ENCODE data around the gene RGL1. TPM values are rescaled to one million over a fixed set of nuclear protein-coding genes. Genes with fewer than 3 reads are reported as not detected.

RGL1 gene
- total RNA-seq, 4 donors from 2014 or later = 4.0 to 5.1 (median 4.8) TPM

DNA sequence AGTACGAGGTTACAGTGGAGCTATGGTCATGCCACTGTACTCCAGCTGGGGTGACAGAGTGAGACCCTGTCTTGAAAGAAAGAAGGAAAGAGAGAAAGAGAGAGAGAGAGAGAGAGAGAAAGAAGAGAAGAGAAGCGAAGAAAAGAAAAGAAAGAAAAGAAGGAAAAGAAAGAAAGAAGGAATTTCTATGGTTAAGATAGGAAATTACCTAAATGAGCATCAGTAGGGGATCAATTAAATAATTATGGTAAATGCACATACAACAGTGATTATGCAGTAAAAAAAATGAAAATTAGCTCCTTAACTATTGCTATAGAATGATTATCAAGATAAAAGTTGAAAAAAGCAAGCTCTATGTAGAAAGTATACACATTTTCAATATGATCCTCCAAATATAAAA is 172.8 kb downstream of the RGL1 start:
- ATAC-seq (no peak), DNase-seq (no peak)
- TF ChIP-seq, protein P1, sequence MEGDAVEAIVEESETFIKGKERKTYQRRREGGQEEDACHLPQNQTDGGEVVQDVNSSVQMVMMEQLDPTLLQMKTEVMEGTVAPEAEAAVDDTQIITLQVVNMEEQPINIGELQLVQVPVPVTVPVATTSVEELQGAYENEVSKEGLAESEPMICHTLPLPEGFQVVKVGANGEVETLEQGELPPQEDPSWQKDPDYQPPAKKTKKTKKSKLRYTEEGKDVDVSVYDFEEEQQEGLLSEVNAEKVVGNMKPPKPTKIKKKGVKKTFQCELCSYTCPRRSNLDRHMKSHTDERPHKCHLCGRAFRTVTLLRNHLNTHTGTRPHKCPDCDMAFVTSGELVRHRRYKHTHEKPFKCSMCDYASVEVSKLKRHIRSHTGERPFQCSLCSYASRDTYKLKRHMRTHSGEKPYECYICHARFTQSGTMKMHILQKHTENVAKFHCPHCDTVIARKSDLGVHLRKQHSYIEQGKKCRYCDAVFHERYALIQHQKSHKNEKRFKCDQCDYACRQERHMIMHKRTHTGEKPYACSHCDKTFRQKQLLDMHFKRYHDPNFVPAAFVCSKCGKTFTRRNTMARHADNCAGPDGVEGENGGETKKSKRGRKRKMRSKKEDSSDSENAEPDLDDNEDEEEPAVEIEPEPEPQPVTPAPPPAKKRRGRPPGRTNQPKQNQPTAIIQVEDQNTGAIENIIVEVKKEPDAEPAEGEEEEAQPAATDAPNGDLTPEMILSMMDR (IDR thresholded peaks at IDR 0.05 in 4 of 5, conservative IDR thresholded peaks at IDR 0.05 in 1 of 5) = no peak
- no peak for TF ChIP-seq POLR2A (IDR thresholded peaks at IDR 0.05)
- H3K4me3 ChIP-seq = no peak overlapping the region
- no peaks in the 10 kb centered on the region for H3K9me3 ChIP-seq
- in situ Hi-C loops (cut with MboI; ENCODE audit: low sequenced_read_pairs in 4 of 4) = no loop called here
- peaks cover 0 to 2% of the 10 kb centered on the region in 2 donors for H3K4me1 ChIP-seq
- H3K27ac ChIP-seq = no peak overlapping the region
- intact Hi-C loops (cut with DNase I; ENCODE audit: low total_unique reads) = no loop called here
- H3K36me3 ChIP-seq = no peaks in the 10 kb centered on the region
- no peaks in the 10 kb centered on the region for H3K27me3 ChIP-seq

Other genes with a start within 250 kb of the RGL1 start
- gene NCF2, start 214.7 kb upstream of the RGL1 start, total RNA-seq = 1 to 10 TPM in 3 of 4 donors, under 1 TPM in 1; 0.39 to 5.0 (median 3.4) TPM
- gene ARPC5, start 169.3 kb upstream of the RGL1 start, total RNA-seq = 10 to 100 TPM; 10.8 to 14.6 (median 13.0) TPM
- gene APOBEC4, start 151.8 kb upstream of the RGL1 start, total RNA-seq = not detected
- gene COLGALT2, start 232.6 kb downstream of the RGL1 start, total RNA-seq = 1 to 10 TPM; 2.0 to 3.6 (median 3.2) TPM
- gene TSEN15, start 246.6 kb downstream of the RGL1 start, total RNA-seq = 10 to 100 TPM; 22.8 to 69.6 (median 38.6) TPM